Mesodermal cell (in vitro differentiated cells): ENCODE data around the gene UFSP1. TPM values are rescaled to one million over a fixed set of nuclear protein-coding genes. Genes with fewer than 3 reads are reported as not detected.
"Not testable (repeated sequence)": the region's sequence is repeated elsewhere in the genome, so short reads cannot be mapped to it uniquely, and the experiment has no call there.

Experiments used
- H3K27ac ChIP-seq: 2 replicates; pipeline ENCODE4 v1.7.0; 2013; ENCODE audit warnings: mild to moderate bottlenecking, low read depth, low read length, moderate library complexity; ENCODE audit not compliant: severe bottlenecking
- H3K36me3 ChIP-seq: 2 replicates; pipeline ENCODE4 v1.7.1; 2013; ENCODE audit warnings: mild to moderate bottlenecking, low read length, moderate library complexity; ENCODE audit not compliant: control insufficient read depth, insufficient read depth
- H3K4me1 ChIP-seq: one replicate; pipeline ENCODE4 v1.7.1; 2013; ENCODE audit warnings: mild to moderate bottlenecking, low read length; ENCODE audit not compliant: insufficient read depth, control insufficient read depth, poor library complexity, severe bottlenecking
- H3K4me3 ChIP-seq: 2 replicates; pipeline ENCODE4 v1.7.0; 2013; ENCODE audit warnings: low read length, control low read depth, mild to moderate bottlenecking; ENCODE audit not compliant: insufficient read depth, poor library complexity, severe bottlenecking; ENCODE audit errors: extremely low read depth
- H3K9me3 ChIP-seq: 2 replicates; pipeline ENCODE4 v1.7.1; 2013; ENCODE audit warnings: mild to moderate bottlenecking, low read length, moderate library complexity; ENCODE audit not compliant: control insufficient read depth
- WGBS, 2 experiments: methylation state at CpG; one replicate each; pipeline ENCODE4 v1.1.5; 2013; ENCODE audit warnings: missing lambda C conversion rate in 2 of 2; ENCODE audit not compliant: insufficient coverage in 2 of 2; 5-methylcytosine and 5-hydroxymethylcytosine counted together
- polyA plus RNA-seq, 2 experiments: library from polyadenylated mRNA; stranded (reverse); fragments of 50-300 nt; gene quantifications; one replicate each; pipeline ENCODE4 v1.2.3, GENCODE V29; 2013

UFSP1 gene
- 1.5 TPM for polyA plus RNA-seq (2013, experiment 1 of 2)
- 0.86 TPM for polyA plus RNA-seq (2013, experiment 2 of 2)

DNA sequence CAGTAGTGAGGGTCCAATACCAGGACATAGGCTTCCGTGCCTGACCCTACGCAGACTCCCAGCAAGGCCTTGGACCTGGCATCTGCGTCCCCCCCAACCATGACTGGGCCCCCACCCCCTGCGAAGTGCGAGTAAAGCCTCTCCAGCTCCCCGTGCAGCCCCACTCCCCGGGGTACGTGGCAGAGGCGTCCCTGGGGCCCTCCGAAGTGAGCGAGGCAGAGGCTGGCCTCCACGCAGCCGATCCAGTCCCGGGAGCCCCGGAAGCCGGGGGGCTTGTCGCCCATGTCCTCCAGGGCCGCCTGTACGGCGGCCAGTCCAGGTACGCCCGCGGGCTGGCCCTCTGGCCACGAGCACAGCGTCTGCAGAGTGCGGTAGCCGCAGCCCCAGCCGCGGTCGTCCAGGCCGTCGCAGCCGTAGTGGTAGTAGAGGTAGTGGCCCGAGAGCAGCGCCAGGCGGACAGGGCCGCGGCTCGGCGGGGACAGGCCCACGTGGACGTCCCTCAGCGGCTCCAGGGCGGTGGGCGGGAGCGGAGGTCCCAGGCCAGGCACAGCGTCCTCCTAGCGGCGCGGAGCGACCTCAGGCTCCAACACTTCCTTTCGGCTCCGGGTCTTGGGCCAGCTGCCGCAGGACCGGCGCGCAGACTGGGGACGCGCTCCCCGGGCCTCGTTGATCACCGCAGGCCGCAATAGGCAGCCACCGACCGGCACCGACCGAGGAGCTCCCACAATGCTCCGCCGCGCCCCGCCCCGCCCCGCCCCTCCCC lies at the start of gene UFSP1:
UFSP1 (minus strand) TSS at position 728 of the 763 bp plus-strand sequence; CDS start at position 284, 444 bp downstream.
- H3K4me3 ChIP-seq = peak within 1 kb of the TSS; percentile 52
- peaks cover 51% of the 10 kb centered on the region for H3K36me3 ChIP-seq
- H3K27ac ChIP-seq = peak within 1 kb of the TSS; percentile 86
- no peaks in the 10 kb centered on the region for H3K9me3 ChIP-seq
- WGBS, 2 experiments = 3 to 4% methylated on average over 39 to 49 of the region's 73 CpGs
- peaks cover 15% of the 10 kb centered on the region for H3K4me1 ChIP-seq

- WGBS, 2 experiments = 80 to 96% methylated on average over 5 of the region's 7 CpGs
- H3K4me3 ChIP-seq, H3K27ac ChIP-seq, H3K36me3 ChIP-seq, H3K9me3 ChIP-seq, H3K4me1 ChIP-seq: not testable (repeated sequence)
These were observed 46.7 kb upstream of the UFSP1 start for GRCh38 chr7:100936167-100936566.

GRCh38 chr7:100935381-100935780 lies 45.9 kb upstream of the UFSP1 start:
- H3K36me3 ChIP-seq, H3K4me3 ChIP-seq, H3K27ac ChIP-seq, H3K9me3 ChIP-seq, H3K4me1 ChIP-seq: not testable (repeated sequence)
- WGBS, 2 experiments = 100% methylated on average over 1 of the region's 2 CpGs; no CpG with 5 or more reads in 1 of the 2 experiments

DNA sequence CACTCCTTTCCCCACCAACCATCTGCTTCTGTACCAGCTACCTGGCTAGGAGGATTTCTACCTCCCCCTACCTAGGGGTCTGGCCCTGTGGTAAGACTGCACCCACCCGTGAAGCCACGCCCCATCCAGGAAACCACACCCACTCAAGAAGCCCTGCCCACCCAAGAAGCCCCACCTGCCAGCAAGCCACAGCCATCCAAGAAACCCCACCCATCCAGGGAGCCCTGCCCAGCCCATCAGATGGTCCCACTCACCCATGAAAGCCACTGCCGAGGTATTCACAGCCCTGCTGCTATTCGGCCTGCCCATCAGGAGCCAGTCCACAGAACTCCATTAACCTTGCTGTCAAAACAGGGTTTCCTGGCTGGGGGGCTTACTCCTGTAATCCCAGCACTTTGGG lies 44.2 kb upstream of the UFSP1 start:
- Histone ChIP-seq H3K9me3 (peaks cover 7% of the 10 kb centered on the region), H3K4me3 (no peak overlapping the region), H3K36me3 (no peaks in the 10 kb centered on the region), H3K4me1 (peaks cover 6% of the 10 kb centered on the region), H3K27ac (no peak overlapping the region)
- 62 to 65% methylated on average over 2 to 4 of the region's 4 CpGs for WGBS, 2 experiments

- no peak overlapping the region for H3K4me3 ChIP-seq
- H3K27ac ChIP-seq = no peak overlapping the region
- H3K36me3 ChIP-seq = no peaks in the 10 kb centered on the region
- H3K4me1 ChIP-seq = peaks cover 6% of the 10 kb centered on the region
- WGBS, 2 experiments = 100% methylated on average over 1 of the region's 1 CpG; no CpG with 5 or more reads in 1 of the 2 experiments
- H3K9me3 ChIP-seq = peaks cover 7% of the 10 kb centered on the region
These were observed 40.3 kb upstream of the UFSP1 start for GRCh38 chr7:100929808-100930174.

DNA sequence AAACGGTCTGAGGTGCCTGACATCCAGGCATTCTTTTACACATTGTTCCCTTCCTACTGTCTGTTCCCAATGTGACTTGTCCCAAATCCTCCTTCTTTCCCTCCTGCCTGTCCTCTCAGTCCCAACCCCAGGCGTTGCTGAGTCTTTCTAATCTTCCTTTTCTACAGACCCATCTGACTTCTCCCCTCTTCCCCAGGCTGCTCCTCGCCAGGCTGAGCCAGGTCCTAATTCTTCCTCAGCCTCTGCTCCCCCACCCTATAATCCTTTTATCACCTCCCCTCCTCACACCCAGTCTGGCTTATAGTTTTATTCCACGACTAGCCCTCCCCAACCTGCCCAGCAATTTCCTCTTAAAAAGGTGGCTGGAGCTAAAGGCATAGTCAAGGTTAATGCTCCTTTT lies 34.1 kb upstream of the UFSP1 start:
- H3K4me1 ChIP-seq = not testable (repeated sequence)
- 68 to 70% methylated on average over 3 to 4 of the region's 4 CpGs for WGBS, 2 experiments

GRCh38 chr7:100921039-100921438 lies 31.5 kb upstream of the UFSP1 start:
- Histone ChIP-seq H3K36me3 (no peaks in the 10 kb centered on the region), H3K27ac (no peak overlapping the region), H3K9me3 (no peaks in the 10 kb centered on the region), H3K4me3 (no peak overlapping the region), H3K4me1 (no peaks in the 10 kb centered on the region)

More for the DNA sequence above, 34.1 kb upstream of the UFSP1 start:
- not testable (repeated sequence) for H3K9me3 ChIP-seq, H3K4me3 ChIP-seq, H3K36me3 ChIP-seq, H3K27ac ChIP-seq

- H3K9me3 ChIP-seq, H3K4me3 ChIP-seq, H3K4me1 ChIP-seq, H3K36me3 ChIP-seq, H3K27ac ChIP-seq: not testable (repeated sequence)
- 85 to 88% methylated on average over 6 to 8 of the region's 9 CpGs for WGBS, 2 experiments
These were observed 30.4 kb upstream of the UFSP1 start for GRCh38 chr7:100919779-100920437.

DNA sequence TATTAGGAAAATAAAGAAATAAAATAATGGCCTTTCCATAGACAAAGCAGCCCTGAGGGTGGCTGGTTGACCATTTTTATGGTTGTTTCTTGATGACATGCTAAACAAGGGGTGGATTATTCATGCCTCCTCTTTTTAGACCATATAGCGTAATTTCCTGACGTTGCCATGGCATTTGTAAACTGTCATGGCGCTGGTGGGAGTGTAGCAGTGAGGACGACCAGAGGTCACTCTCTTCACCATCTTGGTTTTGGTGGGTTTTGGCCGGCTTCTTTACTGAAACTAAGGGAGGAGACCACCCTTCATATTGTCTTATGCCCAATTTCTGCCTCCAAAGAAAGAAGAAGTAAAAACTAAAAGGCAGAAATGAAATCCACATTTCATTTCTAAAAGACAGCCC lies 29.8 kb upstream of the UFSP1 start:
- H3K4me3 ChIP-seq, H3K4me1 ChIP-seq, H3K27ac ChIP-seq, H3K9me3 ChIP-seq, H3K36me3 ChIP-seq: not testable (repeated sequence)
- WGBS, 2 experiments = 100% methylated on average over 2 of the region's 5 CpGs; no CpG with 5 or more reads in 1 of the 2 experiments

DNA sequence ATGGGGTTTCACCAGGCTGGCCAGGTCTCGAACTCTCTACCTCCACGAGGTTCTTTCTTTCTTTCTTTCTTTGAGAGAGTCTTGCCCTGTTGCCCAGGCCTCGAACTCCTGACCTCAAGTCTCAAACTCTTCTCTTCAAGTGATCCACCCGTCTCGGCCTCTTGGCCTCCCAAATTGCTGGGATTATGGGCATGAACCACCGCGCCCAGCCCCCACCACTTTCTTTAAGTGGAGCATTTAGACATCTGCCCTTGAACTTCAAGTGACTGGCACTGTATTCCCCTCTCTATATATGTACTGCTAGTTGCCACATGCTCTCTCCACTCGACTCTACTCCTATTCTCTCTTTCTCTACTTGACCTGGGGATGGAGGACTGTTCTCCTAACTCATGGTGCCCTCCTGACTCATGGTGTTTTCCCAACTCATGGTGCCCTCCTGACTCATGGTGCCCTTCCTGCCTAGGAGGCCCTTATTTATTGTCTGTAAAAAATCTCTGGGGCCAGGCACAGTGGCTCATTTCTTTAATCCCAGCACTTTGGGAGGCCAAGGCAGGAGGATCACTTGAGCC lies 25.4 kb upstream of the UFSP1 start:
- H3K9me3 ChIP-seq = no peaks in the 10 kb centered on the region
- H3K4me1 ChIP-seq = no peaks in the 10 kb centered on the region
- H3K27ac ChIP-seq = no peak overlapping the region
- H3K4me3 ChIP-seq = no peak overlapping the region
- 88 to 96% methylated on average over 8 of the region's 8 CpGs for WGBS, 2 experiments
- no peaks in the 10 kb centered on the region for H3K36me3 ChIP-seq
